ENCODE data around the gene OAF. TPM values are rescaled to one million over a fixed set of nuclear protein-coding genes. Genes with fewer than 3 reads are reported as not detected.

OAF gene
- total and polyA plus RNA-seq, 7 donors, result 23.5 to 94.3 (median 44.3) TPM

DNA sequence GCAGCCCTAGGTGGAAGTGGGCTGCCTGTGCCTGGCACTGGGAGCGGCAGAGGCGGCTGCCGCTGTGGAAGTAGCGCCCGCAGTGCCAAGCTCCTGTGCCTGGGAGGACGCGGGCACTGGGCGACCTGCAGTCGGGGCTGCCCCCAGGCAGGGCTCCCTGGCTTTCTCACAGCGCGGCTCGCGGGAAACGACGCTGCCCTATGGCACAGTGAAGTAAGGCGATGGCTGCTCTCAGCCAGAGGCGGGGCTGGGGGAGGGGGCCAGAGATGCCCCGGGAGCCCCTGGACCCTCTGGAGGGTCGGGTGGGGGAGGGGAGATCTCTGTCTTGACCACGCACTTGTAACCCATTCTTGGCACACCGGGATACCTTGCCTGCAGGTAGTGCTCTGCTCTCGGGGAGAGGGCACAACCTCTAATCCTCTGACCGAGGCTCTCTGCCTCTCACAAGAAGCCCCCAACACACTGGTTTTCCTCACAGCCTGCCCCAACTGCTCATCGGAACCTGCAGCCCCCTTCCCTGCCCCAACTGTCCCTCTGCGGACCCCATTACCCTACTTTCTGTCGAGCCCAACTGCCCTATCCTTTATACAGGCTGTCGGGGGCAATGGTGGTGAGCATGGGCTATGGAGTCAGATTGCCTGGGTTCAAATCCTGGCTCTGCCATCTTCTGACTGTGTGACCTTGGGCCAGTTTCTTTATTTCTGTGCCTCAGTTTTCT, 40.7 kb upstream of the OAF start:
- H3K27me3 ChIP-seq, result peaks cover 5 to 38% (median 12%) of the 10 kb centered on the region in 3 donors
- H3K27ac ChIP-seq, result no peak overlapping the region
- 51 to 58% methylated on average over 27 of the region's 27 CpGs for WGBS, 2 donors
- no peak overlapping the region for H3K4me3 ChIP-seq
- H3K36me3 ChIP-seq, result no peaks in the 10 kb centered on the region
- peaks cover 0 to 18% (median 18%) of the 10 kb centered on the region in 4 donors for H3K4me1 ChIP-seq
- no peak for TF ChIP-seq POLR2A (IDR thresholded peaks at IDR 0.05)
- TF ChIP-seq, protein P1, sequence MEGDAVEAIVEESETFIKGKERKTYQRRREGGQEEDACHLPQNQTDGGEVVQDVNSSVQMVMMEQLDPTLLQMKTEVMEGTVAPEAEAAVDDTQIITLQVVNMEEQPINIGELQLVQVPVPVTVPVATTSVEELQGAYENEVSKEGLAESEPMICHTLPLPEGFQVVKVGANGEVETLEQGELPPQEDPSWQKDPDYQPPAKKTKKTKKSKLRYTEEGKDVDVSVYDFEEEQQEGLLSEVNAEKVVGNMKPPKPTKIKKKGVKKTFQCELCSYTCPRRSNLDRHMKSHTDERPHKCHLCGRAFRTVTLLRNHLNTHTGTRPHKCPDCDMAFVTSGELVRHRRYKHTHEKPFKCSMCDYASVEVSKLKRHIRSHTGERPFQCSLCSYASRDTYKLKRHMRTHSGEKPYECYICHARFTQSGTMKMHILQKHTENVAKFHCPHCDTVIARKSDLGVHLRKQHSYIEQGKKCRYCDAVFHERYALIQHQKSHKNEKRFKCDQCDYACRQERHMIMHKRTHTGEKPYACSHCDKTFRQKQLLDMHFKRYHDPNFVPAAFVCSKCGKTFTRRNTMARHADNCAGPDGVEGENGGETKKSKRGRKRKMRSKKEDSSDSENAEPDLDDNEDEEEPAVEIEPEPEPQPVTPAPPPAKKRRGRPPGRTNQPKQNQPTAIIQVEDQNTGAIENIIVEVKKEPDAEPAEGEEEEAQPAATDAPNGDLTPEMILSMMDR (IDR thresholded peaks at IDR 0.05), result no peak
- no peak for TF ChIP-seq EP300 (IDR thresholded peaks at IDR 0.05)
- TF ChIP-seq POLR2AphosphoS5 (IDR thresholded peaks at IDR 0.05), result no peak
- DNase-seq, result peak; percentile 62
- peaks cover 0 to 2% (median 0%) of the 10 kb centered on the region in 4 donors for H3K9me3 ChIP-seq
- intact Hi-C loops (cut with DNase I), result loop anchor here (1.0 to 5.0 kb wide), 3 partner anchors 41 to 443 kb away; partner anchors contain the start of gene NECTIN1

DNA sequence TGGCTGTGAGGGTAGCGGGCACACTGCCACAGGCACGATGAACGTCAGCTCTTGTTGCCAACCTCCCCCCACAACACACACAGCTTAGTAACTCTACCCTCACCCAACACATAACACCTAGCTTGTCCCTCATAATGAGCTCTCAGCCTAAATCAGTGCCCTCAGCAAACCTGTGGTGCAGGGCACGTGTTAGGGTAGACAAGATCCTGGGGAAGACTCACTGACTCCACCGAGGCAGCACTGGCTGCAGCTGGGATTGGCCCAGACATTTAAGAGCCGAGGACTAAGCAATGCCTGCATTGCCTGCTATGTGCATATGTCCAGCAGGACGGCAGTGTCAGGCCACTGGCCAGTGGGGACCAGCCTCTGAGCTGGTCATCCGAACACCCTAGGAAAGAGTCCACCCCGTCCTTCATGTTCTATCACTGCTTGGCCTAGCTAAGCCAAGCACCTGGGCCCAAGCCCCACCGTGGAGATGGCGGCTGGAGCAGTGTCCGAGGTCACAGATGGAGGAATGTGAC, 40.0 kb upstream of the OAF start:
- intact Hi-C loops (cut with DNase I), result no loop called here
- Histone ChIP-seq H3K36me3 (no peaks in the 10 kb centered on the region), H3K4me3 (no peak overlapping the region), H3K27me3 (peaks cover 5 to 38% (median 12%) of the 10 kb centered on the region in 3 donors), H3K27ac (no peak overlapping the region), H3K9me3 (no peaks in the 10 kb centered on the region), H3K4me1 (peaks cover 0 to 18% (median 18%) of the 10 kb centered on the region in 4 donors)
- TF ChIP-seq POLR2A (IDR thresholded peaks at IDR 0.05) (no peak), EP300 (IDR thresholded peaks at IDR 0.05) (no peak), POLR2AphosphoS5 (IDR thresholded peaks at IDR 0.05) (no peak)
- TF ChIP-seq, protein P1 (IDR thresholded peaks at IDR 0.05), result no peak
- 87 to 93% methylated on average over 12 of the region's 12 CpGs for WGBS, 2 donors
- peak; percentile 63 for DNase-seq

DNA sequence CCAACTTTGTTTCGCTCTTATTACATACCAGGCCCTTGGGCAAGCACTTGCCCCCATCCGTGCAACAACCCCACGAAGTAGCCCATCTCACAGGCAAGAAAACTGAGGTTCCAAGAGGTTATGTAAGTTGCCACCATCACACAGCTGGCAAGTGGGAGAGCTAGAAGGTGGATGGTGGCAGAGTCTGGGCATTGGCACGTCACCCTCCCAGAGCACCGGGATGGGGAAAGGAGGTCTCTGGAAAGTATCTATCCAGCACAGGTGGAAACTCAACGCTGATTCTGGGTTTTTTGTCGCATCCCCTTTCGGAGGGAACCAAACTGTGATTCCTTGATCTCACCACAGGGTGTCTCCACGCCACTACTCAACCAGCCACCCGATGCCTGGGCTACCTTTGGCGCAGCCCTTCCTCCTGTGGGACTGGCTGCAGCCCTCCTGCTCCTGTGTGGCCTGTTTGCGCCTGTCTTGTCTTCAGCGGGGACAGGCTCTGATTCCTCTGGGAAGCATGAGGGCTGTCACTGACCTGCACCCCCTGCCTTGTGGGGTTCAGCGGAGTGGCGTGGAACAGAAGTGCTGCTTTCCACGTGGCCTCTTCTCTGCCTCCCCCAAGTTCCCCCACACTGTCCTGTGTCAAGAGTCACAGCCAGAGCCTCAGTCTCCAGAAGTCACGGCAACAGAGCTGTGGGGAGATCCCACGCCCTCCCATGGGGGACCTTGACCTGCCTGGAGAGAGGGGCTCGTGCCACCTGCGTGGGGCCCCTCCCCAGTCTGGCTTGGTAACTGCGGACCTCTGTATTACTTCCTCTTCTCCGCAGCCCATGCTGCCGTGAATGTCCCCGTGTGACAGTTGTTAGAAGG, 38.5 kb upstream of the OAF start:
- intact Hi-C loops (cut with DNase I), result loop anchor here (1.0 kb wide), 1 partner anchor 58 kb away; no protein-coding TSS in a partner anchor

DNA sequence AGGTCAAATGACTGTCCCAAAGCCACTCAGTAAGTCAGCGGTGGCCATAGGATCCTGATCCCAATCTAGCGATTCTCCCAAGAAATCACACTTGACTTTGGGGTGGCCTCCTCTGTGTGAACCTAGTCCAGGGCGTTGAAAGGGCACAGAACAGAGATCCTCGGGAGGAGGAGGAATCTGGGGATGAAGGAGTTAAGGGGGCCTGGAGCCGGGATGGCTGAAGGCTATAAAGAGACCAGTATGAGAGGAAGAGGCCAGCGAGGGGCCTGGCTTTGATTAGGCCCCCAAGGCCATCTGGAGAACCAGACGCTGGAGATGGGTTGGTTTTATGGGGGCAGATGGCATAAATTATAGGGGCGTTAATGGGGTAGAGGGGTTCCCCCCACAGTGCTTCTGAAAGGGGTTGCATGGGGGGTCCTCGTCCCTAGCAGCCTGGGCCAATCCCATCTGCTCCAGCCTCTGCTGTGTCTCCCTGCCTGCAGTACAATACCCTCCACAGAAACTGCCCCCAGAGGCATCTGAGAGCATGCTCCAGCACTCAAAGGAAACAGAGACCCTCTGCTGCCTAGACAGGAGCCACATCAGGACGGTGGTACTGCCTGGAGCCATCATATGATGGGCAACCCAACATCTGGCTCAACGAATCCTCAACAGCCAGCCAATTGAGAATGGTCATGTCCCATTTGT, 37.7 kb upstream of the OAF start:
- intact Hi-C loops (cut with DNase I), result no loop called here
- Histone ChIP-seq H3K9me3 (no peaks in the 10 kb centered on the region), H3K4me3 (no peak overlapping the region), H3K27me3 (peaks cover 0 to 18% (median 6%) of the 10 kb centered on the region in 3 donors), H3K36me3 (no peaks in the 10 kb centered on the region), H3K4me1 (peaks cover 0 to 21% (median 17%) of the 10 kb centered on the region in 4 donors), H3K27ac (no peak overlapping the region)
- DNase-seq, result peak; percentile 56
- no peak for TF ChIP-seq POLR2AphosphoS5 (IDR thresholded peaks at IDR 0.05)
- WGBS, 2 donors, result 77 to 78% methylated on average over 11 of the region's 11 CpGs

More for the DNA sequence above, 38.5 kb upstream of the OAF start:
- TF ChIP-seq, protein P1 (IDR thresholded peaks at IDR 0.05), result peak; percentile 56 to 80 (median 76)
- TF ChIP-seq POLR2AphosphoS5 (IDR thresholded peaks at IDR 0.05) (no peak), POLR2A (IDR thresholded peaks at IDR 0.05) (no peak)
- Histone ChIP-seq H3K36me3 (no peaks in the 10 kb centered on the region), H3K27ac (no peak overlapping the region), H3K4me3 (no peak overlapping the region), H3K4me1 (peaks cover 0 to 18% (median 18%) of the 10 kb centered on the region in 4 donors), H3K9me3 (no peaks in the 10 kb centered on the region), H3K27me3 (peaks cover 0 to 27% (median 12%) of the 10 kb centered on the region in 3 donors)
- 23 to 25% methylated on average over 24 of the region's 24 CpGs for WGBS, 2 donors
- peak; percentile 87 for DNase-seq

All from sigmoid colon (tissue), 7 donors.